WTC11 (cell line): ENCODE measurements around the gene GCK.

ENCODE experiments used
- NFYB ChIP-seq: sonication (generic); formaldehyde crosslinking; conservative IDR thresholded peaks from 2 replicates; pipeline ENCODE4 v1.8.0; 2022; ENCODE audit warnings: low read depth, missing genetic modification reagents
- NR3C1 ChIP-seq: sonication (generic); formaldehyde crosslinking; conservative IDR thresholded peaks from 2 replicates; pipeline ENCODE4 v1.8.1; 2023; ENCODE audit warnings: low read depth, mild to moderate bottlenecking, missing genetic modification reagents
- PRRX2 ChIP-seq: fragments of 250-450 bp; sonication (Bioruptor Pico); IDR thresholded peaks from 2 replicates; pipeline ENCODE4 v1.8.0; 2021; ENCODE audit warnings: mild to moderate bottlenecking
- TP53 ChIP-seq: sonication (generic); formaldehyde crosslinking; IDR thresholded peaks from 2 replicates; pipeline ENCODE4 v1.8.1; 2023; ENCODE audit warnings: mild to moderate bottlenecking, missing genetic modification reagents
- TF ChIP-seq, protein P1 (sequence below): fragments of 200-600 bp; IDR thresholded peaks from 2 replicates; pipeline ENCODE4 v1.8.0; 2022; ENCODE audit warnings: antibody characterized with exemption
- TF ChIP-seq, protein P2 (sequence below): sonication (generic); formaldehyde crosslinking; IDR thresholded peaks from 2 replicates; pipeline ENCODE4 v1.8.0; 2022; ENCODE audit warnings: missing genetic modification reagents

DNA sequence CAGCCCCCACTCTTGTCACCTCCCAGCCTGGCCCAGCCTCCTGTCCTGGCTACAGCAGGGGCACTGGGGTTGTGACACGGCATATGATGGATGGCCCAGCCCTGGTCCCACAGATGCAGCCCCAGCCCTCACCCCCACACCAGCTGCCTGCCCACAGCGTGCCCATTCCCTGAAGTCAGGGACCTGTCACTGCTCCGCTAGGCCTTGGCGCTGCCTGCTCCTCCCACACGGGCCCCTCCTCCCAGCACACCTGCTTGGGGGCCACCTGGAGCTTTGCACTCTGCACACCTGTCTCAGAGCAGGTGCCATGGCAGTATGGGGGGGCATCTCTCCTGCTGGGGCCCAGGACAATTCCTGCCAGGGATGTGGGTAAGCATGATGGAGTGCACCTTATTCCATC lies 3.5 kb downstream of the GCK start:
- TF ChIP-seq NR3C1: no peak
- TF ChIP-seq, protein P1, sequence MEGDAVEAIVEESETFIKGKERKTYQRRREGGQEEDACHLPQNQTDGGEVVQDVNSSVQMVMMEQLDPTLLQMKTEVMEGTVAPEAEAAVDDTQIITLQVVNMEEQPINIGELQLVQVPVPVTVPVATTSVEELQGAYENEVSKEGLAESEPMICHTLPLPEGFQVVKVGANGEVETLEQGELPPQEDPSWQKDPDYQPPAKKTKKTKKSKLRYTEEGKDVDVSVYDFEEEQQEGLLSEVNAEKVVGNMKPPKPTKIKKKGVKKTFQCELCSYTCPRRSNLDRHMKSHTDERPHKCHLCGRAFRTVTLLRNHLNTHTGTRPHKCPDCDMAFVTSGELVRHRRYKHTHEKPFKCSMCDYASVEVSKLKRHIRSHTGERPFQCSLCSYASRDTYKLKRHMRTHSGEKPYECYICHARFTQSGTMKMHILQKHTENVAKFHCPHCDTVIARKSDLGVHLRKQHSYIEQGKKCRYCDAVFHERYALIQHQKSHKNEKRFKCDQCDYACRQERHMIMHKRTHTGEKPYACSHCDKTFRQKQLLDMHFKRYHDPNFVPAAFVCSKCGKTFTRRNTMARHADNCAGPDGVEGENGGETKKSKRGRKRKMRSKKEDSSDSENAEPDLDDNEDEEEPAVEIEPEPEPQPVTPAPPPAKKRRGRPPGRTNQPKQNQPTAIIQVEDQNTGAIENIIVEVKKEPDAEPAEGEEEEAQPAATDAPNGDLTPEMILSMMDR: no peak
- no peak for TF ChIP-seq NFYB (CRISPR knock-in tag)
- TF ChIP-seq PRRX2 (CRISPR knock-in tag): no peak
- no peak for TF ChIP-seq TP53 (CRISPR knock-in tag)
- TF ChIP-seq, protein P2, sequence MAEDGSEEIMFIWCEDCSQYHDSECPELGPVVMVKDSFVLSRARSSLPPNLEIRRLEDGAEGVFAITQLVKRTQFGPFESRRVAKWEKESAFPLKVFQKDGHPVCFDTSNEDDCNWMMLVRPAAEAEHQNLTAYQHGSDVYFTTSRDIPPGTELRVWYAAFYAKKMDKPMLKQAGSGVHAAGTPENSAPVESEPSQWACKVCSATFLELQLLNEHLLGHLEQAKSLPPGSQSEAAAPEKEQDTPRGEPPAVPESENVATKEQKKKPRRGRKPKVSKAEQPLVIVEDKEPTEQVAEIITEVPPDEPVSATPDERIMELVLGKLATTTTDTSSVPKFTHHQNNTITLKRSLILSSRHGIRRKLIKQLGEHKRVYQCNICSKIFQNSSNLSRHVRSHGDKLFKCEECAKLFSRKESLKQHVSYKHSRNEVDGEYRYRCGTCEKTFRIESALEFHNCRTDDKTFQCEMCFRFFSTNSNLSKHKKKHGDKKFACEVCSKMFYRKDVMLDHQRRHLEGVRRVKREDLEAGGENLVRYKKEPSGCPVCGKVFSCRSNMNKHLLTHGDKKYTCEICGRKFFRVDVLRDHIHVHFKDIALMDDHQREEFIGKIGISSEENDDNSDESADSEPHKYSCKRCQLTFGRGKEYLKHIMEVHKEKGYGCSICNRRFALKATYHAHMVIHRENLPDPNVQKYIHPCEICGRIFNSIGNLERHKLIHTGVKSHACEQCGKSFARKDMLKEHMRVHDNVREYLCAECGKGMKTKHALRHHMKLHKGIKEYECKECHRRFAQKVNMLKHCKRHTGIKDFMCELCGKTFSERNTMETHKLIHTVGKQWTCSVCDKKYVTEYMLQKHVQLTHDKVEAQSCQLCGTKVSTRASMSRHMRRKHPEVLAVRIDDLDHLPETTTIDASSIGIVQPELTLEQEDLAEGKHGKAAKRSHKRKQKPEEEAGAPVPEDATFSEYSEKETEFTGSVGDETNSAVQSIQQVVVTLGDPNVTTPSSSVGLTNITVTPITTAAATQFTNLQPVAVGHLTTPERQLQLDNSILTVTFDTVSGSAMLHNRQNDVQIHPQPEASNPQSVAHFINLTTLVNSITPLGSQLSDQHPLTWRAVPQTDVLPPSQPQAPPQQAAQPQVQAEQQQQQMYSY (CRISPR knock-in tag): no peak
